Pancreas (tissue), 10 donors: ENCODE measurements around the gene MTMR2. TPM values are rescaled to one million over a fixed set of nuclear protein-coding genes. Genes with fewer than 3 reads are reported as not detected.
A peak's percentile ranks its signal among the peaks of the same experiment; 100 is the strongest.

Experiments
- ATAC-seq, 4 donors: fragments of 200-7000 bp; cut with Tn5 transposase; one replicate each; pipeline versions ENCODE4 v1.8.0 to v1.9.1; 2020; ENCODE audit warnings: mild to moderate bottlenecking in 4 of 4, moderate library complexity in 4 of 4
- DNase-seq, 6 donors: peaks; one replicate each; pipeline ENCODE4 v3.0.0-alpha.2; 2020
- FAIRE-seq: peaks from 2 replicates; lab custom pipeline; 2012; peaks lifted over from hg19 to GRCh38; lab: Jason Lieb, UNC
- H3K27ac ChIP-seq, 4 donors: fragments of 200-600 bp; sonication (generic); 1 replicate in 3 of 4; 2 replicates in 1 of 4; pipeline versions ENCODE4 v1.5.0 to v1.8.0; 2020
- H3K27me3 ChIP-seq, 4 donors: fragments of 200-600 bp; one replicate each; pipeline ENCODE4 v1.8.0; 2021
- H3K36me3 ChIP-seq, 3 donors: fragments of 200-600 bp; sonication (generic) in 1 of 3; one replicate each; pipeline versions ENCODE4 v1.5.0 to v1.8.0; 2020 to 2021
- H3K4me1 ChIP-seq, 3 donors: fragments of 200-600 bp; one replicate each; pipeline ENCODE4 v1.8.0; 2021
- H3K4me3 ChIP-seq, 4 donors: fragments of 200-600 bp; sonication (generic) in 2 of 4; one replicate each; pipeline versions ENCODE4 v1.5.0 to v1.8.0; 2020 to 2021
- H3K9me3 ChIP-seq, 4 donors: fragments of 200-600 bp; one replicate each; pipeline ENCODE4 v1.8.0; 2021
- CTCF ChIP-seq, 4 donors: fragments of 200-600 bp; sonication (generic) in 3 of 4; IDR thresholded peaks; one replicate each; pipeline versions ENCODE4 v1.5.0 to v1.8.0; 2021; ENCODE audit warnings: antibody characterized with exemption in 4 of 4
- WGBS, 2 donors: extraction: QIAGEN DNeasy Blood & Tissue Kit; methylation state at CpG; one replicate each; pipeline ENCODE4 v1.1.7; 2013; 5-methylcytosine and 5-hydroxymethylcytosine counted together
- intact Hi-C, 3 donors: fragments of 100-400 bp; cut with DNase I; formaldehyde crosslinking; loops; one replicate each; pipeline versions ENCODE4 v1.11.1 to v1.14.2; 2022
- polyA plus RNA-seq, 2 donors: library from polyadenylated mRNA; stranded (reverse); fragments of 200-250 nt; gene quantifications; one replicate each; pipeline ENCODE4 v1.2.3, GENCODE V29; 2013
- total RNA-seq, 6 donors: library from RNA; stranded (reverse); fragmentation: NEBNext Ultra II Directional in 4 of 6; extraction: Animal tissue kit (Norgen Biotek cat#: 25700) in 4 of 6; gene quantifications; one replicate each; pipeline versions ENCODE4 v1.2.1 to v1.2.4, GENCODE V29; 2021 to 2023
- donor health status: healthy with polysubstance abuse.
- donor health status: DM: no; HTN: no; CAD: no; lungs with moderate emphysema.
- donor health status: DM: no; HTN: no; CAD: no.
- donor health status: control.
- donor health status: control.
- donor health status: Bipolar disorder and iron deficiency.
- donor health status: DM: yes; HTN: yes; CAD: no.
- donor health status: DM: no; HTN: no; CAD: no.
- donor health status: DM: no; HTN: no; CAD: no.
- donor health status: DM: yes; HTN: yes; CAD: no.

MTMR2 gene
- total and polyA plus RNA-seq, 8 donors: 5.1 to 14.4 (median 9.8) TPM

- intact Hi-C loops: no loop called here
- no peaks in the 10 kb centered on the region for H3K27me3 ChIP-seq
- peak overlapping the region; percentile 81 to 94 (median 90) for H3K4me3 ChIP-seq
- DNase-seq (peak in 2 of 6 donors; percentile 5 to 91), FAIRE-seq (no peak), ATAC-seq (no peak)
- H3K4me1 ChIP-seq: peaks cover 0 to 24% (median 14%) of the 10 kb centered on the region in 3 donors
- TF ChIP-seq CTCF (IDR thresholded peaks at IDR 0.05): no peak
- peak overlapping the region; percentile 98 to 100 (median 100) for H3K27ac ChIP-seq
- H3K36me3 ChIP-seq: peaks cover 0 to 14% (median 8%) of the 10 kb centered on the region in 3 donors
- 1% methylated on average over 33 to 34 of the region's 34 CpGs for WGBS, 2 donors
- no peaks in the 10 kb centered on the region for H3K9me3 ChIP-seq
Measured at GRCh38 chr11:95788921-95789505, 134.9 kb downstream of the MTMR2 start.

Other genes starting within 250 kb of the MTMR2 start
- gene FAM76B, start 134.3 kb downstream of the MTMR2 start, total RNA-seq: 10 to 100 TPM in 3 of 6 donors, 1 to 10 TPM in 3; 7.1 to 13.9 (median 9.3) TPM
- gene FAM76B, start 134.3 kb downstream of the MTMR2 start, polyA plus RNA-seq: 10 to 100 TPM in 1 of 2 donors, 1 to 10 TPM in 1; 7.5 to 16.7 TPM
- gene CEP57, start 133.6 kb downstream of the MTMR2 start, total RNA-seq: 10 to 100 TPM; 22.1 to 38.3 (median 28.7) TPM
- 10 to 100 TPM; 11.9 to 21.8 TPM for gene CEP57, start 133.6 kb downstream of the MTMR2 start, polyA plus RNA-seq